ENCODE results near the gene PARM1. TPM values are rescaled to one million over a fixed set of nuclear protein-coding genes. Genes with fewer than 3 reads are reported as not detected.

Gene PARM1
- polyA plus RNA-seq, 3 donors, result 0.06 to 0.54 (median 0.27) TPM

- Histone ChIP-seq H3K27me3 (ENCODE audit: control insufficient read depth in 2 of 2, insufficient read depth in 2 of 2, low read length in 2 of 2) (peaks cover 50 to 54% of the 10 kb centered on the region in 2 donors), H3K9me3 (replicated peaks in 1 of 2; ENCODE audit: control insufficient read depth in 1 of 2, insufficient read depth in 1 of 2, low read length in 2 of 2) (peaks cover 0 to 16% of the 10 kb centered on the region in 2 donors), H4K20me1 (ENCODE audit: insufficient read depth, low read length) (no peaks in the 10 kb centered on the region), H2AFZ (ENCODE audit: insufficient read depth, low read depth, low read length, poor library complexity, severe bottlenecking) (no peak overlapping the region), H3K9ac (ENCODE audit: insufficient read depth, low read length, poor library complexity, severe bottlenecking) (no peak overlapping the region), H3K4me3 (replicated peaks in 1 of 3; ENCODE audit: low read depth in 2 of 3, low read length in 3 of 3) (no peak overlapping the region), H3K27ac (ENCODE audit: low read depth in 1 of 2, low read length in 2 of 2) (no peak overlapping the region), H3K4me1 (ENCODE audit: control insufficient read depth in 1 of 2, insufficient read depth in 2 of 2, low read length in 2 of 2) (peaks cover 33 to 37% of the 10 kb centered on the region in 2 donors), H3K36me3 (replicated peaks in 1 of 2; ENCODE audit: control insufficient read depth in 1 of 2, insufficient read depth in 2 of 2, low read length in 2 of 2) (no peaks in the 10 kb centered on the region), H3K4me2 (replicated peaks; ENCODE audit: extremely low read depth, low read length, poor library complexity, severe bottlenecking) (no peak overlapping the region), H3K79me2 (ENCODE audit: insufficient read depth, low read length) (no peaks in the 10 kb centered on the region)
- Mint-ChIP-seq H3K27me3 (ENCODE audit: low read depth in 3 of 3) (peaks cover 51 to 71% (median 68%) of the 10 kb centered on the region in 3 donors), H3K4me3 (peak overlapping the region in 1 of 2 donors; percentile 75), H3K27ac (no peak overlapping the region), H3K9me3 (peaks cover 0 to 17% (median 9%) of the 10 kb centered on the region in 7 donors), H3K4me1 (peaks cover 35% of the 10 kb centered on the region), H3K36me3 (peaks cover 0 to 3% of the 10 kb centered on the region in 2 donors)
- DNase-seq, result no peak
- TF ChIP-seq, protein P1, sequence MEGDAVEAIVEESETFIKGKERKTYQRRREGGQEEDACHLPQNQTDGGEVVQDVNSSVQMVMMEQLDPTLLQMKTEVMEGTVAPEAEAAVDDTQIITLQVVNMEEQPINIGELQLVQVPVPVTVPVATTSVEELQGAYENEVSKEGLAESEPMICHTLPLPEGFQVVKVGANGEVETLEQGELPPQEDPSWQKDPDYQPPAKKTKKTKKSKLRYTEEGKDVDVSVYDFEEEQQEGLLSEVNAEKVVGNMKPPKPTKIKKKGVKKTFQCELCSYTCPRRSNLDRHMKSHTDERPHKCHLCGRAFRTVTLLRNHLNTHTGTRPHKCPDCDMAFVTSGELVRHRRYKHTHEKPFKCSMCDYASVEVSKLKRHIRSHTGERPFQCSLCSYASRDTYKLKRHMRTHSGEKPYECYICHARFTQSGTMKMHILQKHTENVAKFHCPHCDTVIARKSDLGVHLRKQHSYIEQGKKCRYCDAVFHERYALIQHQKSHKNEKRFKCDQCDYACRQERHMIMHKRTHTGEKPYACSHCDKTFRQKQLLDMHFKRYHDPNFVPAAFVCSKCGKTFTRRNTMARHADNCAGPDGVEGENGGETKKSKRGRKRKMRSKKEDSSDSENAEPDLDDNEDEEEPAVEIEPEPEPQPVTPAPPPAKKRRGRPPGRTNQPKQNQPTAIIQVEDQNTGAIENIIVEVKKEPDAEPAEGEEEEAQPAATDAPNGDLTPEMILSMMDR (IDR thresholded peaks at IDR 0.05), result no peak
- WGBS (ENCODE audit: insufficient coverage), result 100% methylated on average over 1 of the region's 2 CpGs
- intact Hi-C loops (cut with micrococcal nuclease), result no loop called here
Measured at GRCh38 chr4:74931376-74931775, 1.5 kb upstream of the PARM1 start.

GRCh38 chr4:74932010-74932409 is 906 bp upstream of the PARM1 start:
- H3K27me3 ChIP-seq (ENCODE audit: control insufficient read depth in 2 of 2, insufficient read depth in 2 of 2, low read length in 2 of 2), result peaks cover 53 to 60% of the 10 kb centered on the region in 2 donors
- Mint-ChIP-seq H3K36me3 (peaks cover 0 to 3% of the 10 kb centered on the region in 2 donors), H3K27me3 (ENCODE audit: low read depth in 3 of 3) (peaks cover 56 to 78% (median 75%) of the 10 kb centered on the region in 3 donors), H3K9me3 (peaks cover 0 to 18% (median 9%) of the 10 kb centered on the region in 7 donors), H3K4me1 (peaks cover 32% of the 10 kb centered on the region), H3K4me3 (peak overlapping the region in 1 of 2 donors; percentile 75), H3K27ac (no peak overlapping the region)
- no peak overlapping the region for H3K4me2 ChIP-seq (replicated peaks; ENCODE audit: extremely low read depth, low read length, poor library complexity, severe bottlenecking)
- WGBS (ENCODE audit: insufficient coverage), result 75% methylated on average over 1 of the region's 6 CpGs
- peaks cover 0 to 16% of the 10 kb centered on the region in 2 donors for H3K9me3 ChIP-seq (replicated peaks in 1 of 2; ENCODE audit: control insufficient read depth in 1 of 2, insufficient read depth in 1 of 2, low read length in 2 of 2)
- intact Hi-C loops (cut with micrococcal nuclease), result no loop called here
- H4K20me1 ChIP-seq (ENCODE audit: insufficient read depth, low read length), result no peaks in the 10 kb centered on the region
- H3K79me2 ChIP-seq (ENCODE audit: insufficient read depth, low read length), result no peaks in the 10 kb centered on the region
- no peak overlapping the region for H3K4me3 ChIP-seq (replicated peaks in 1 of 3; ENCODE audit: low read depth in 2 of 3, low read length in 3 of 3)
- no peaks in the 10 kb centered on the region for H3K36me3 ChIP-seq (replicated peaks in 1 of 2; ENCODE audit: control insufficient read depth in 1 of 2, insufficient read depth in 2 of 2, low read length in 2 of 2)
- DNase-seq, result no peak
- H3K9ac ChIP-seq (ENCODE audit: insufficient read depth, low read length, poor library complexity, severe bottlenecking), result no peak overlapping the region
- H2AFZ ChIP-seq (ENCODE audit: insufficient read depth, low read depth, low read length, poor library complexity, severe bottlenecking), result no peak overlapping the region
- peaks cover 33 to 34% of the 10 kb centered on the region in 2 donors for H3K4me1 ChIP-seq (ENCODE audit: control insufficient read depth in 1 of 2, insufficient read depth in 2 of 2, low read length in 2 of 2)
- TF ChIP-seq, protein P1 (IDR thresholded peaks at IDR 0.05), result no peak
- no peak overlapping the region for H3K27ac ChIP-seq (ENCODE audit: low read depth in 1 of 2, low read length in 2 of 2)
